ENCODE data around the gene THADA.

THADA gene

DNA sequence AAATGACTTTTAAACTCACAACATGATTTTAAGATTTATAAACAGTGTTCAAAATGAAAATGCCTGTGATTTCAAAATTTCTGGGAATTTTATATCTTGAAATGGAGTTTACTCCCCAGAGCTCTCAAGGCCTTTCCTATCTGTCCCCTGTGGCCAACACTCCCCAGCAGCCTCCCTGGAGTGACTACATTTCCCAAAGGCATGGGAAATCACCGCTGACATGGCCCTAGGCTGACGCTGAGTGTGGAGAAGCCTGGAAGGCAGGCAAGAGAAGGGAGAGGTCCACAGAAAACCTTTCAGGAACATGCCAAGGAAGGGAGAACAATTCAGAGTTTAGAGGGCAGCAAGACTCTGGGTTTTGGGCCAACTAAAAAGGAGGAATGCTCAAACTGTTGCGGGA lies 349.2 kb downstream of the THADA start:
- Histone ChIP-seq H3K9me2 (replicated peaks; ENCODE audit: control insufficient read depth, low read length) (no peaks in the 10 kb centered on the region), H3K4me2 (ENCODE audit: low read length) (no peak overlapping the region), H3K4me3 (ENCODE audit: low read length) (no peak overlapping the region), H3K27me3 (ENCODE audit: control insufficient read depth, low read length) (no peaks in the 10 kb centered on the region), H3K27ac (ENCODE audit: low read depth, low read length) (no peak overlapping the region), H3K9me3 (ENCODE audit: control insufficient read depth, insufficient read depth, low read length) (no peaks in the 10 kb centered on the region), H3F3A (ENCODE audit: control insufficient read depth, insufficient read depth) (no peaks in the 10 kb centered on the region), H3K36me3 (ENCODE audit: control insufficient read depth, low read length) (no peaks in the 10 kb centered on the region), H4K20me1 (ENCODE audit: control insufficient read depth, insufficient read depth, low read depth, low read length) (no peaks in the 10 kb centered on the region), H3K4me1 (ENCODE audit: control insufficient read depth, low read length) (no peaks in the 10 kb centered on the region), H3K79me2 (ENCODE audit: control insufficient read depth, low read length) (no peaks in the 10 kb centered on the region)
- TF ChIP-seq EZH2phosphoT487 (IDR thresholded peaks at IDR 0.05; ENCODE audit: borderline replicate concordance, low read length), result no peak
- TF ChIP-seq, protein P1, sequence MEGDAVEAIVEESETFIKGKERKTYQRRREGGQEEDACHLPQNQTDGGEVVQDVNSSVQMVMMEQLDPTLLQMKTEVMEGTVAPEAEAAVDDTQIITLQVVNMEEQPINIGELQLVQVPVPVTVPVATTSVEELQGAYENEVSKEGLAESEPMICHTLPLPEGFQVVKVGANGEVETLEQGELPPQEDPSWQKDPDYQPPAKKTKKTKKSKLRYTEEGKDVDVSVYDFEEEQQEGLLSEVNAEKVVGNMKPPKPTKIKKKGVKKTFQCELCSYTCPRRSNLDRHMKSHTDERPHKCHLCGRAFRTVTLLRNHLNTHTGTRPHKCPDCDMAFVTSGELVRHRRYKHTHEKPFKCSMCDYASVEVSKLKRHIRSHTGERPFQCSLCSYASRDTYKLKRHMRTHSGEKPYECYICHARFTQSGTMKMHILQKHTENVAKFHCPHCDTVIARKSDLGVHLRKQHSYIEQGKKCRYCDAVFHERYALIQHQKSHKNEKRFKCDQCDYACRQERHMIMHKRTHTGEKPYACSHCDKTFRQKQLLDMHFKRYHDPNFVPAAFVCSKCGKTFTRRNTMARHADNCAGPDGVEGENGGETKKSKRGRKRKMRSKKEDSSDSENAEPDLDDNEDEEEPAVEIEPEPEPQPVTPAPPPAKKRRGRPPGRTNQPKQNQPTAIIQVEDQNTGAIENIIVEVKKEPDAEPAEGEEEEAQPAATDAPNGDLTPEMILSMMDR (IDR thresholded peaks at IDR 0.05; ENCODE audit: low read depth, low read length, poor library complexity, severe bottlenecking), result no peak

DNA sequence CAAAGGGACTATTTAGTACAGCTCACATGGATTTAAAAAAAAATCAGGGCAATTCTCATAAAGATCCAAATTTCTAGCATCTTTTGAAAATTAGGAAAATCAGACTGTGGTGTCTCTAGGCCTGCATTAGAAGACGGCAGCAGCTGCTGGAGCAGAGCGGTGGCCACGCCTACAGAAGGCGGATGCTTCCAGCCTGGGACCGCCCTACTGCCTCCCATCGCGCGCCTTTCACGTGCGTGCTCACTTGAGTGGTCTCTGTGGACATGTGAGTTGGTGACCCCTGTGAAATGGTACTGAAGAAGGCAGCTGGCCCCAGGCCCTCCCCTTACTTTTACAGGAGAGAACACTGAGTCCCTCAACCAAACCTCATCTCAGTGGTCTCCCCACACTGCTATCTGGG lies 354.3 kb downstream of the THADA start:
- Histone ChIP-seq H3K9me2 (replicated peaks; ENCODE audit: control insufficient read depth, low read length) (no peaks in the 10 kb centered on the region), H3K9me3 (ENCODE audit: control insufficient read depth, insufficient read depth, low read length) (no peaks in the 10 kb centered on the region), H3K4me3 (ENCODE audit: low read length) (no peak overlapping the region), H3K4me1 (ENCODE audit: control insufficient read depth, low read length) (peaks cover 22% of the 10 kb centered on the region), H3K4me2 (ENCODE audit: low read length) (no peak overlapping the region), H3K27ac (ENCODE audit: low read depth, low read length) (no peak overlapping the region), H3K27me3 (ENCODE audit: control insufficient read depth, low read length) (no peaks in the 10 kb centered on the region), H3K79me2 (ENCODE audit: control insufficient read depth, low read length) (no peaks in the 10 kb centered on the region), H3F3A (ENCODE audit: control insufficient read depth, insufficient read depth) (no peaks in the 10 kb centered on the region), H3K36me3 (ENCODE audit: control insufficient read depth, low read length) (no peaks in the 10 kb centered on the region), H4K20me1 (ENCODE audit: control insufficient read depth, insufficient read depth, low read depth, low read length) (no peaks in the 10 kb centered on the region)
- no peak for TF ChIP-seq EZH2phosphoT487 (IDR thresholded peaks at IDR 0.05; ENCODE audit: borderline replicate concordance, low read length)
- TF ChIP-seq, protein P1 (IDR thresholded peaks at IDR 0.05; ENCODE audit: low read depth, low read length, poor library complexity, severe bottlenecking), result no peak

DNA sequence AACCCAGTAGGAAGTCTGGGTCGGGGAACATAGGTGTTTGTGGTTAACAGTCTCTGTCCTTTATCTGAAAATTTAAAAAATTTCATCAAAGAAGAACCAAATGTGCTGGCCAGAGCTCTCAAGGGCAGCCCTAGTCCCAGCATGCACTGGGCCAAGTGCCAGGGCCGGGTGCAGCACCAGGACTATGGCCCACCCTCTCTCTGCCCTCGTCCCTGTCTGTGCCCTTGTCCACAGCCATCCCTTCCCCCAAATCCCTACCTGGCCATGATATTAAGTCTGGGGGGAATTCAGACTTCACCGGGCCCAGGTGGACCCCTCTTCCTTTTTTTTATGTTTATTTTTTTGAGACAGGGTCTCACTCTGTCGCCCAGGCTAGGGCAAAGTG lies 355.1 kb downstream of the THADA start:
- Histone ChIP-seq H3K4me3 (ENCODE audit: low read length) (no peak overlapping the region), H3K27me3 (ENCODE audit: control insufficient read depth, low read length) (no peaks in the 10 kb centered on the region), H3F3A (ENCODE audit: control insufficient read depth, insufficient read depth) (no peaks in the 10 kb centered on the region), H3K27ac (ENCODE audit: low read depth, low read length) (no peak overlapping the region), H3K36me3 (ENCODE audit: control insufficient read depth, low read length) (no peaks in the 10 kb centered on the region), H3K9me2 (replicated peaks; ENCODE audit: control insufficient read depth, low read length) (no peaks in the 10 kb centered on the region), H3K9me3 (ENCODE audit: control insufficient read depth, insufficient read depth, low read length) (no peaks in the 10 kb centered on the region), H3K4me2 (ENCODE audit: low read length) (no peak overlapping the region), H4K20me1 (ENCODE audit: control insufficient read depth, insufficient read depth, low read depth, low read length) (no peaks in the 10 kb centered on the region), H3K4me1 (ENCODE audit: control insufficient read depth, low read length) (peaks cover 22% of the 10 kb centered on the region), H3K79me2 (ENCODE audit: control insufficient read depth, low read length) (no peaks in the 10 kb centered on the region)
- TF ChIP-seq, protein P1 (IDR thresholded peaks at IDR 0.05; ENCODE audit: low read depth, low read length, poor library complexity, severe bottlenecking), result no peak
- no peak for TF ChIP-seq EZH2phosphoT487 (IDR thresholded peaks at IDR 0.05; ENCODE audit: borderline replicate concordance, low read length)

All from DOHH2 (cell line).